Dedifferentiated amniotic fluid mesenchymal stem cell (primary cell): Measurements from ENCODE around the gene SUMO2.
"Not testable (repeated sequence)": the region's sequence is repeated elsewhere in the genome, so short reads cannot be mapped to it uniquely, and the experiment has no call there.

ENCODE experiments used
- DNase-seq: peaks from one replicate; pipeline ENCODE4 v3.0.0-alpha.2; 2016; ENCODE audit errors: extremely low spot score

The SUMO2 gene

DNA sequence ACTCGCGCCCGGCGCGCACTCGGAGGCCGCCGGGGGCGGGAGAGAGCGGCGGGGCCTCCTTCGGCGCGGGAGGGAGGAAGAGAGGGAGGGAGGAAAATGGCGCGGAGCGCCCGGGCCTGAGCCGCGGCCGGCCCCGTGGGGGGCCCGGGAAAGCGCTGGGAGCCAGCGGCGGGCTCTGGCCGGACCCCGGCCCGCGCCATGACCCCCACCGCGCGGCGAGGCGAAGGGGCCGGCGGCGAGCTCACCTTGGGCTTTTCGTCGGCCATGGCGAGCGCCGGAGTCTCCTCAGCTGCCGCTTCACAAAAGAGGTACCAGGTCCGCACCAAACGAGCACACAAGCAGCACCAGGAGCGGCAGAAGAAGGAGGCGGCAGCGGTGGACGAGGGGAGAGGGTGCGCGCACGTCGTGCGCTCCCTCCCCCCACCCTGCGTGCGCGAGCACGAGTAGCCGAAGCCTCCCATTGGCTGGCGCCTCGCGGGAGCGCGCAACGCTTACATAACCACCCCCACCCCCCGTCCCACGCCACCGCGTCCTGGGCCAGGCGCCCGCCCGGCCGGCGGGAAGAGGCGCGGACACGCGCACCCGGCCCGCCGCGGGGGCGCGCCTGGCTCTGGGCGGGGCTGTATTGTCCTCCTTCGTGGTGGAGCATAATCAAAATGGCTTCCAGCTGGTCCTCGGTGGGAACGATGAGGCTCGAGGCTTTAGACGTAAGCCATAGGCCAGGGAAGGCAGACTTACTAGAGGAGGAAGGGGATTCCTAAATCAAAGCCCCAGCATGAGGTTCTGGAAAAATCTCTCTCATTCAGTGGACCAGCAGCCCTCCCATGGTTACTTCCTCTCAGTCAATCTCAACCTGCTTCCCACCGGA lies at the start of gene SUMO2:
Gene SUMO2 (minus strand): TSS at position 391 of the 868 bp plus-strand sequence. CDS start 125 bp downstream, at position 266.
- DNase-seq = peak; percentile 90

DNA sequence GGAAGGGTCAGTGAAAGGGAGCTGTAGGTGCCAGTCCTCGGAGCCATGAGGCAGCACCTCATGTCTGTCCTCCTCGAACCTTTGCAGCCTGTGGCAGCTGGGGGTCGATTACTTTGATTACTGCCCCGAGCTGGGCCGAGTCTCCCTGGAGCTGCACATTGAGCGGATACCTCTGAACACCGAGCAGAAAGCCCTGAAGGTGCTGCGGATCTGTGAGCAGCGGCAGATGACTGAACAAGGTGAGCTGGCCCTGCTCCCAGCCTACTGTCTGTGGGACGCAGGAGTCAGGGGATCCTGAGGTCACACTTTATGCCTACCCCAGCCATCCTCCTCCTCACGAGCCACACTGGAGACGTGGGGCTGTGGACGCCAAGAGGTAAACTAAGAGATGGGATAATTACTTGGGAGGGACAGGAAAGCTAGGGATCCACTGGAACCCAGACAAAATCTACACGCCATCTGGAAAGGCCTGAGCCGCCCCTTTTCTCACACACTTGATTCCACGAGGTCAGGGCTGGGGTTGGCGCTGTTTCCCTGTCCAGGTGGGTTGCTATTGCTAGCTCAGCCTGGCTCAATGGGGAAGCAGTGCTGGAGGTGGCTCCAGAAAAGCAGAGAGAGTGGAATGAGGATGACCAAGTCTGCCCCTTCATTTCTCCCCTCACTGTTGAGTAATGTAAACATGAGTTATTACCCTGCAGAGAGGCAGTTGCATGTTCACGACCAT lies 49.1 kb upstream of the SUMO2 start:
- no peak for DNase-seq

DNA sequence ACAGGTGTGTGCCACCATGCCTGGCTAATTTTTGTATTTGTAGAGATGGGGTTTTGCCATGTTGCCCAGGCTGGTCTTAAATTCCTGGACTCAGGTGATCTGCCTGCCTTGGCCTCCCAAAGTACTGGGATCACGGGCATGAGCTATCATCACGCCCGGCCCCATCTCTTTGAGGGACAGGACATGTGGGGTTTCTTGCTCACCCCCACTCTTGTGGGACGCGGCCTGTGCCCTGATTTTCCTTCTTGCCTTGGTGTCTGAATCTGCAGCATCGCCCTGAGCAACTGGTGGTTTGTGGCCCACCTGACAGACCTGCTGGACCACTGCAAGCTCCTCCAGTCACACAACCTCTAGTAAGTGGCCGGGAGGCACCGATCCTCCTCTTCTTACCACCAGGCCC lies 48.3 kb upstream of the SUMO2 start:
- DNase-seq = no peak

DNA sequence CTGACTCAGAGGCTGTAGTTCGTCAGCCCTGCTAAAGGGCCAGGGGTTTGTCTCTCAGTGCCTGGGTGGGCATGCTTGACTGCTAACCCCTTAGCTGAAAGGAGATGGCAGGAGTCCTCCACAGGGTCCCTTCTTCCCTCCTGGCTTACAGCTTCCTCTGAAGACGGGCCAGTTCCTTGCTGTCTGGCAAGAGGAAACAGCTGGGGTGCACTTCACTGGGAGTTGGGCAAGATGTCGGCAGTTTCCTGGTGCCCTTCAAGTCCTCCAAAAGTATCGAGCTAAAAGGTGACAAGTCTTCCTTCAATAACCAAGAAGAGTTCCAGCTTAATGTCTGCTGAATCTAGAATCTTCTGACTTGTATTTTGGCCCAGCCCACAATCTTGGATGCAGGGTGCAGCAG lies 46.1 kb upstream of the SUMO2 start:
- DNase-seq = no peak

DNA sequence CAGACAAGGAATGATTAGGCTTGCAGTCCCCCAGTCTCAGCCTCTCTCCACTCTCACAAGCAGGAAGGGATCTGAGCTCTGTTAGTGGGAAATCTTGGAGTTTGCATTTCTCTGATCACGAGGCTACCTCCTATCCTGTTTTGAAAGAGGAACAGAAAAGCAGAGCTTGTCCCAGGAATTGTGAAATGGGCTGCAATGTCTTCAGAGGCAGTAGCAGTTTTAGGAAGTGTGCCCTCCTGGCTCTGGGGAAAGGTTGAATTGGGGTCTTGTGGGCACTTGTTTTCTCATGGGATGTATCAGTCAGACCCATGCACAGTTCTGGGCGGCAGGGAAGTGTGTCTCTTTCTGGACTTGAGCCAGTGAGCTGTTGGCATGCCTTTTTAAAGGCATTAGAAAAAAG lies 45.5 kb upstream of the SUMO2 start:
- DNase-seq = no peak

DNA sequence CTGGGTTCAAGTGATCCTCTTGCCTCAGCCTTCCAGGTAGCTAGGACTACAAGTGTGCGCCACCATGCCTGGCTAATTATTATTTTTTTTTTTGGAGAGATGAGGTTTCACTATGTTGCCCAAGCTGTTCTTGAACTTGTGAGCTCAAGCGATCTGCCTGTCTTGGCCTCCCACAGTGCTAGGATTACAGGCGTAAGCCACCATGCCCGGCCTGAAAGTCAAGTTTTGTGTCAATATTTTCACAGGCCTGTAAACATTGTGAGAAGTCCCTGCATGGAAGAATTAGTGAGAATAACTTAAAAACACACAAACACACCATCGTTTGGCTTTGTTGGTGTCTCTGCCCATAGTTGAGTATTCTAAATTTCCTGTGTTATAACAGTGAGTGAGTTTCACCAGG lies 45.0 kb upstream of the SUMO2 start:
- DNase-seq = no peak

DNA sequence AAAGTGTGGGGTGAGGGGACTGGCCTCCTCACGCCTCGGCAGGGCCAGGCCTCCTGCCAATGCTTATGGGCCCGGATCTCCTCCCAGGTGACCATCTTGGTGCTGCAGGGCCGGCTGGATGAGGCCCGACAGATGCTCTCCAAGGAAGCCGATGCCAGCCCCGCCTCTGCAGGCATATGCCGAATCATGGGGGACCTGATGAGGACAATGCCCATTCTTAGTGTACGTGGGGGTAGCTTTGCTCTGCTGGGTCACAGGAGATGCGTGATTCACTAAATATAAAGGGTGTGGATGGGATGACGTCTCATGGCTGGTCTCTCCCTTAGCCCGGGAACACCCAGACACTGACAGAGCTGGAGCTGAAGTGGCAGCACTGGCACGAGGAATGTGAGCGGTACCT lies 42.3 kb upstream of the SUMO2 start:
- no peak for DNase-seq

DNA sequence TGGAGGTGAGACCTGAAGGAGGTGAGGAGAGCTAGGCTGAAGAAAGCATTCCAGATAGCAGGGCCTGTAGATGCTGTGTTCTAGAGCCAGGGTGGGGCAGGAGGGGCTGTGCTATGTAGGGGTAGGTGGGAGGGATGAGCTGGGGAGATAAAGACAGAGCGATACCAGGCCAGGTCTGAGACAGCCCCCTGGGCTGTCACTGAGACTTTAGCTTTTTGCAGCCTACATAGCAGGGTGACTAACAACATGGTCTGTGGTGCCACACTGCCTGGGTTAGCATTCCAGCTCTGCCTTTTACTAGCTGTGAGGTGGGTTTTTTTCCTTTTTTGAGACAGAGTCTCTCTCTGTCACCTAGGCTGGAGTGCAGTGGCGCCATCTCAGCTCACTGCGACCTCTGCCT lies 37.1 kb upstream of the SUMO2 start:
- DNase-seq = no peak

DNA sequence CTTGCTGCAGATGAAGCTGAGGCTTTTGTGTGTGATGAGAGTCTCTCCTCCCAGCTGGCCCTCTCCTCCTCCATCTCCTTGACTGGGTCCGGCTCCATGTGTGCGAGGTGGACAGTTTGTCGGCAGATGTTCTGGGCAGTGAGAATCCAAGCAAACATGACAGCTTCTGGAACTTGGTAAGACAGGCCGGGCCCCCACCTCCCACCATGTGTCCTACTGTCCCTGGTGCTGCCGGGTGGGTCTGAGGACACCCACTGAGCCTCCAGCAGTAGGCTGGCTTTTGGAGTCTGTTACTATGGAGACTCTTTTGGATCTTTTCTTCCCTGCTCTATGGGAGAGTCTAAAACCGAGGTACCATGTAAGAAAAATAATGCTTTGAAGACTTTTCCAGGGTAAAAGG lies 35.4 kb upstream of the SUMO2 start:
- DNase-seq = no peak

DNA sequence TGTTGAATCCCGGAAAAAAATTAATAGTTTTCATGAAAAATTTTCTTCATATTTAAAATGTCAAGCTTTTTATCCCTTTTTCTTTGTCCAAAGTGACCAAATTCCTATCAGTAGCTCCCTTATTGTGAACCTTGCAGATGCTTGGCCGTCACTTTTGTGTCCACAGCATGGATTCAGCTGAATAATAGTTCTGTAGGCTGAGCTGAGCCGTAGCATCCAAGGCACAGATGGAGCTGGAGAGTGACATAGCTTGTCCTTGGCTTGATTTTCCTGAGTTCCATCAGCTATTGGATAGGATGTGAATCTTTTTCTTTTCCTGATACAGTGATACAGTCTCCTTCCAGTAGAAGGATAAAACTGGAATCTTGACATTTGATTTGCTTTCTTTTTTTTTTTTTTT lies 26.3 kb upstream of the SUMO2 start:
- no peak for DNase-seq

DNA sequence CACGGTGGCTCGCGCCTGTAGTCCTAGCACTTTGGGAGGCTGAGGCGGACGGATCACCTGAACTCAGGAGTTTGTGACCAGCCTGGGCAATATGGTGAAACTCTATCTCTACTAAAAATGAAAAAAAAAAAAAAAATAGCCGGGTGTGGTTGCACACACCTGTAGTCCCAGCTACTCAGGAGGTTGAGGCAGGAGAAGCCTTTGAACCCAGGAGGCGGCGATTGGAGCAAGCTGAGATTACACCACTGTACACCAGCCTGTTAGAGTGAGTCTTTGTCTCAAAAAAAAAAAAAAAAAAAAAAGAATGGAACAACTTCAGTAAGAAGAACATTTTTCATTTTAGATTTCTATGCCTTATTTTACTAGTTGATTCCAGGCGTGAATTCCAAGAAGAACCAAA lies 25.4 kb upstream of the SUMO2 start:
- DNase-seq = no peak

DNA sequence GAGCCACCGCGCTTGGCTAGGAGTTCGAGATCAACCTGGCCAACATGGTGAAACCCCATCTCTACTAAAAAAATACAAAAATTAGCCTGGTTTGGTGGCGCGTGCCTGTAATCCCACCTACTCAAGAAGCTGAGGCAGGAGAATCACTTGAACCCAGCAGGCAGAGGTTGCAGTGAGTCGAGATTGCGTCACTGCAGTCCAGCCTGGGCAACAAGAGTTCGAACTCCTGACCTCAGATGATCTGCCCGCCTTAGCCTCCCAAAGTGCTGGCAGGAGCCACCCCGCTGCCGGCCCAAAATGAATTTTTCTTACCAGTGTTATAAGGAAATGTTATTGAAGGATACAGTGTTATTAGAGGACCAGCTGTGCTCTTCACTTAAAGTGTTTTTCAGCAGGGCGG lies 25.0 kb upstream of the SUMO2 start:
- no peak for DNase-seq

DNA sequence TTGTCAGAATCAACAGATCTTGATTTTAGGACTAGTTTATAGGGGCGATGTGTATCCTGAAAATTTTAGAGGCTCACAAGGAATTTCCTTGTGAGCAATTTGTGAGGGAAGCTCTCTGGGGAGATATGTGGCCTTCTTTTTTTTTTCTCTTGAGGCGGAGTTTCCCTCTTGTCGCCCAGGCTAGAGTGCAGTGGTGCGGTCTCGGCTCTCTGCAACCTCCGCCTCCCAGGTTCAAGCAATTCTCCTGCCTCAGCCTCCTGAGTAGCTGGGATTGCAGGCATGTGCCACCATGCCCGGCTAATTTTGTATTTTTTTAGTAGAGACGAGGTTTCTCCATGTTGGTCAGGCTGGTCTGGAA lies 24.3 kb upstream of the SUMO2 start:
- DNase-seq = not testable (repeated sequence)

DNA sequence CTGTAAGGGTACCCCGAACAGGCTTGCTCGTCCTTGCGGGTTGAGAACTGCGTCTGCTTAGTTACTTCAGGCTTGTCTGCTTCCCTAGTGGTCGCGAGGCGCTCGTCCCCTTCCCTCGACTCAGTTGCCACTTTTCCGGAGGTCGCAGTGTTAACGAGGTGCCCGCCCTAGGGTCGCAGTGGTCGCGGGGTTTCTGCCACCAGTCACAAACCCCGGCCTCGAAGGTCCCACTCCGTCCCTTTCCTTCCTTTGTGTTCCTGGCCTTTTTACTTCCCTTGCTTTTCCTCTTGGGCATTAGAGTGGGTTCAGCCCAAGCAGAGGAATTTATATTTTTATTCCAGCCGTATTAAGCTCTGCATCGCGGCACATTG lies 23.0 kb upstream of the SUMO2 start:
- DNase-seq = no peak

DNA sequence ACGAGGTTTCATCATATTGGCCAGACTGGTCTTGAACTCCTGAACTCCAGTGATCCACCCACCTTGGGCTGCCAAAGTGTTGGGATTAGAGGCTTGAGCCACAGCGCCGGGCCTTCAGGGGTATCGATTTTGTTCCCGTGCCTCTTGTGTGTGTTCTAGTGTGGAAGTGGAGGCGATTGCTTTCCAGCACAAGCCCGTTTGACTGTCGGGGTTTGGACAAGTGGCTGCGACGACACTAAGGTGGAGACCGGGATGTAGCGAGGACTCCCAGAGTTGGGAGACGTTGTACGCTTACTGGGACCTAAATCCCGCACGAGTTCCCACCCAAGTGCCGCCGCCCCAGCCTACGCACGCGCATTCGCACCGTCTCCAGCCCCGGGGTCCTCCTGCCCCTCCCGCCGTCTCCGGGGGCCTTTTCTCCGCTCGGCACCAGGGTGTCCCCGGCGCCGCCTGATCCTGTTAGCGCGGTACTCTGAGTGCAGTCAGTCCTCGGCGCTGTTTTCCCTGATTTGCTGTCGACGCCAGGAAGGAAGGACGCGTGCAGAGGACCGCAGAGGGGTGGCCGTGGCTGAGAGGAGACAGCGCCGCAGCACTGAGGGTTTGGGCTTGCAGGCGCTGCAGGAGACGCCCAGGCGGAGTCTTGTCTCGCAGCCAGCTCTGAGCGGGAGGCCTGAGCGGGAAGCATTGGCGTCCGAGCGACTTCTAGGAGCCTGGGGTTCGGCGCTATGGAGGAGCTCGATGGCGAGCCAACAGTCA lies 22.5 kb upstream of the SUMO2 start, which contains the start of gene NUP85:
Gene NUP85 (plus strand): TSS at position 643 of the 756 bp plus-strand sequence. CDS start 83 bp downstream, at position 726.
- peak; percentile 91 for DNase-seq

DNA sequence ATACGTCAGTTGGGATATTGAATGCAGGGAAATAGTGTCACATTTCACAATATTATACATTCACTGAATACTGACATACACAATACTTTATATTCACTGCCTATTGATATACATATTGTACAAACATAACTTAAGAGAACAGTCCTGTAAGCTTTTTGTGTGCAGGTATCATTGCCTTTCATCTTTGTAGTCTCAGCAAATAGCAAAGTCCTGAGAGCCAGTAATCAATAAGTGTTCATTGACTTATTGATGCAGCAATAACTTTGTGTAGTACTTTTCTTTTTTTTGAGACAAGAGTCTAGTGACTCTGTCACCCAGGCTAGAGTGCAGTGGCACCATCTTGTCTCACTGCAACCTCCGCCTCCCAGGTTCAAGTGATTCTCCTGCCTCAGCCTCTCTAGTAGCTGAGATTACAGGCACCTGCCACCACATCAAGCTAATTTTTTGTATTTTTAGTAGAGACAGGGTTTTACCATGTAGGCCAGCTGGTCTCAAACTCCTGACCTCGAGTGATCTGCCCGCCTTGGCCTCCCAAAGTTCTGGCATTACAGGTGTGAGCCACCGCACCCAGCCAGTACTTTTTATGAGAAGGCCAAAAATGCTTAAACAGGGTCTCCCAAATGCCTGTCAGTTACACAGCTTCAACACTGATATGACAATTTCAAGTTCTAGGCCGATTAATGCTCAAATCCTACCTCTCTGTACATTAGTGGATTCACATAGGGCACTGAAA lies 17.3 kb upstream of the SUMO2 start:
- no peak for DNase-seq

DNA sequence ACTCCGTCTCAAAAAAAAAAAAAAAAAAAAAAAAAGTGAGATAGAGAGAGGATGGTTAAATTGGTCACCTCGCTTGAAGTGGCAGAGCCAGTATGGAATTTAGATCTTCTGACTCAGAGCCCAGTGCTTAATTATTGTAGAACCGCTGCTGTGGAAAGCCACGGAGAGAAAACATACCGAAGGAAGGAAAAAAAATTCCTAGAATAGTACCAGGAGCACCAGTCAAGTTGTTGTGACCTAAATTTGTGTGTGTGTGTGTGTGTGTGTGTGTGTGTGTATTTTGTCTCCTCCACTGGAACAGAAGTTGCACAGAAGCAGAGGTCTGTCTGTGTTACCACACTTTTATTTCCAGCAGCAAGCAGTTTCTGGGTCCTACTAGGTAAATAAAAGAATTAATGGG lies 12.1 kb upstream of the SUMO2 start:
- no peak for DNase-seq

DNA sequence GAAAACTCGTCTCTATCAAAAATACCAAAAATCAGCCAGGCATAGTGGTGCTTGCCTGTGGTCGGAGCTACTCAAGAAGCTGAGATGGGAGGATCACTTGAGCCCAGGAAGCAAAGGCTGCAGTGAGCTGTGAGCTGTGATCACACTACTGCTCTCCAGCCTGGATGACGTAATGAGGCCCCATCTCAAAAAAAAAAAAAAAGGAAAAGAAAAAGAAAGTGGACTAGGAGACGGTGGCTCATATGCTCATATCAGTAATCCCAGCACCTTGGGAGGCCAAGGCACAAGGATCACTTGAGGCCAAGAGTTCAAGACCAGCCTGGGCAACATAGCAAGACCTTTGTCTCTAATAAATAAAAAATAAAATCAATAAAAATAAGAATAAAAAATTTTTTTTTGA lies 8.8 kb upstream of the SUMO2 start:
- DNase-seq = no peak

DNA sequence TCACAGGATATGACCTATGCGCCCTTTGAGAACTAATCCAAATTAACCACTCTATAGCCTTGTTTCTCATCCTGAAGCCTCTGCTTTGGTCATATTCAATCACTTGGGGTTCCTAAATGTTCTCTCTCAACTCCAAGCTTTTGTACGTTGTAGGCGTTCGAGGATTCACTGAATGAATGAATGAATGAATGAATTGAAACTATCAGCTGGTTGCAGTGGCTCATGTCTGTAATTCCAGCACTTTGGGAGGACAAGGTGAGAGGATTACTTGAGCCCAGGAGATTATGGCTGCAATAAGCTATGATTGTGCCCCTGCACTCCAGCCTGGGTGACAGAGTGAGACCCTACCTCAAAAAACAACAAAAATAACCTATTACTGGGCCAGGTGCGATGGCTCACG lies 5.9 kb upstream of the SUMO2 start:
- DNase-seq = no peak

DNA sequence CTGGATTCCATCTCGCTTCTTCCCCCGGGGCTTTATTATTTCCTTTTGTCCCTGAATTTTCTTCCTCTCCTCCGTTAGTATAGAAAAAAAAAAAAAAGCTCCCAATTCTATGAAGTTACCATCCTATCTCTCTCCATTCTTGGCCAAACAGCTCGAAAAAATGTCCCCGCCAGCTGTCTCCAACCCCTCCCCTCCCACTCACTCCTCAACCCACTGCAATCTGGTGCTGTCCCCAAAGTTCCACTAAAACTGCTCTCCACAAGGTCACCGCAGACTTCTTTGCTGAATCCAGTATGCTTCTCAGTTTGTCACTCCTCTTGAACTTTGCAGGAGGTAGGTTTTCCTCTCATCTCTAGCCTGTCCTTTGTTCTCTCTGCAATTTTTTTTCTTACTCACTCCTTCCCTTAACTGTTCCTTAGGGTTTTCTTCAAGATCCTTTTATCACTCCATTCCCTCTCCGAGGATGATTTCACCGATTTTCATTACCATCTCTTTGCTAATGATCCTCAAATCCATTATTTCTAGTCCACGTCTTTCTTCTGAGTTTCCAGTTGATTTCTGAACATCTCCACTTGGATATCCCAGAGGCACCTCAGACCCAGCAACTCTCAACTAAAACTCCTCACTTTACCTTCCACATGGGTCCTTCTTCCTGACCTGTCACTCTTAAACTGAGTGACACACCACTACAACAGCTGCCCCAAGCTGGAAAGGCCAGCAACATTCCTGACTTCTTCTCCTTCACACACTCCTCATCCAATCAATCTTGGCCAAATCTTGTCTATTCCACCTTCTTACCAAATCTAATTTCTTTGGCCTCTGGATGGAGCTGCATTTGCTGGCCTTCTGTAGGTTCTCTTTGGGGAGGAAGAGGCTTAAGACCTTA lies 1.5 kb upstream of the SUMO2 start:
- no peak for DNase-seq

DNA sequence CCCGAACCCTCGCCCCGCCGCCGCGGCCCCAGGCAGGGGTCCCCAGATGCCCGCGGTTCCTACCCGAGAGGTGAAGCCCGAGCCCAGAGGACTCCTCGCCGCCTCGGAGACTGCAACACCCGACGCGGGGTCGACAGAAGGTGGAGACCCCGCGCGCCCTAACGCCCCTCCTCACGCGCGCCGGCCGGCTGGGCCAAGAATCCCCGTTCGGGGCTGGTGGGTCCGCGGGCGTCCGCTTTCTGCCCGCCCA lies 515 bp downstream of the SUMO2 start:
- no peak for DNase-seq
